GM15510 (cell line): ENCODE data around the gene NFE2L2.

ENCODE experiments used
- POLR2A ChIP-seq: IDR thresholded peaks from 3 replicates; pipeline ENCODE4 v1.6.1; 2011; ENCODE audit warnings: borderline replicate concordance; ENCODE audit not compliant: insufficient read length; ENCODE audit errors: extremely low read depth

Gene NFE2L2

DNA sequence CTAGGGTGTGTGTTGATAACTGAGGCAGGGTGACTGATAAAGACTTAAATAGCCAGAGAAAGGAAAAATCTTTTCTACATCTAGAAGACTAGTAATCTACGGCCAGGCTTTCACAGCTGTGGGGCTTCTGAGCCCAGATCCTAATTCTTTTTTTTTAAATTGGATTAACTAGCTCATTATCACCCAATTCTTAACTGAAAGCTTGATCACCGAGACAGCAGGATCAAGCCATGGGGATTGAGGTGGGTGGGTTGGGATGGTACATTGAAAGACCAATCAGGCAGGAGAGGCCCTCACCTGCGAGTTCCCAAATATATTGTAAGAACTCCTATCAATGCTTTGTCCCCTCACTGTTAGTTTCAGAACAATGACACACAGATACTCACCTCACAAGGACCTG is 20.0 kb upstream of the NFE2L2 start:
- no peak for TF ChIP-seq POLR2A

DNA sequence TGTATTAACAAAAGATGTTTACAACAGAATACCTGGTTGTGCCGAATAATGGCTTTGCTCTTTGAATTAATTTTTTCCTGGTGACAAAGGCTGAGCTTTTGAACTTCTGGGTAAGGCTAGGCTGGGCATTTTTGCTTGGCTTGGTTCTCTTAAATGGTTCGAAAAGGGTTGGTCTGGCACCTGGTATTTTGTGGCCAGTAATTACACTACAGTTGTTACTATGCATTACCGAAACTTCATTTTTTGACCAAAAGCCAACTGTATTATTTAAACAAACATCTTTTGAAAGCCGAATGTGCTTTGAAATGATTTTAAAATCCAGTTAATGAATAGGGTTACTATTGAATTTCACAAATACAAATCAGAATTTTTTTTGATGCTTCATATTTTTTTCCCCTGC is 19.4 kb upstream of the NFE2L2 start:
- TF ChIP-seq POLR2A, result no peak

DNA sequence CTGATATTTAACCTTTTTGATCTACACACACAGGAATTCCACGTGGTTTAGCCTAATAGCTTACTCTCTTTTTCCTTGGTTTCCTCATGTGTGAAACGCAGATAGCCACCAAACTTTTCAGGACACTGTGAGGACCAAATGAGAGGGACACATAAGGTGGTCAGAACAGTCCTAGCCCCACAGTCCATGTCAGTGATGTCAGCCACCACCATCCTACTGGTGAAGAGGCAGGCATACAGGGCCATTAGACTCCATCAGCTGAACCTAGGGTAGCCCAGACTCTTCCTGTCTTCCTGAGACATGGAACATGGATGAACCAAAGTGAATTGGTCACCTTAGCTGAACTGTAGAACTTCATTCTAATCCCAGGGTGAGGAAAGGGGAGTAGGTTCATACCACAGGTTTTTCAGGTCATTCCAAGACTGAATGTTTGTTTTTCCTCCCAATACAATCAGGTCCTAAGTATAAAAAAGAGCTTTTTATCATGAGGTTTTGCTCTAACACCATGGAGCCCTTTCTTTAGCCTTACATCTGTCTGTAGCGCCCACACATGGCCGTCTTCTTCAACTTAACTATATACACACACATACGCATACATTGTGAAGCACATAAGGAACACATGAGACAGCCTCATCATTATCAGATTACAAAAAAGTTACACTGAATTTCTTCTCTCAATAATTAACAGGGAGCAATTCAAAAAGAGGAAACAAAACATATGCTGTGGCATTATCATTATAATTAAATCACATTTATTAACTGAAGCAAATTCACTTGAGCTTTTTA is 18.5 kb upstream of the NFE2L2 start:
- TF ChIP-seq POLR2A, result no peak

DNA sequence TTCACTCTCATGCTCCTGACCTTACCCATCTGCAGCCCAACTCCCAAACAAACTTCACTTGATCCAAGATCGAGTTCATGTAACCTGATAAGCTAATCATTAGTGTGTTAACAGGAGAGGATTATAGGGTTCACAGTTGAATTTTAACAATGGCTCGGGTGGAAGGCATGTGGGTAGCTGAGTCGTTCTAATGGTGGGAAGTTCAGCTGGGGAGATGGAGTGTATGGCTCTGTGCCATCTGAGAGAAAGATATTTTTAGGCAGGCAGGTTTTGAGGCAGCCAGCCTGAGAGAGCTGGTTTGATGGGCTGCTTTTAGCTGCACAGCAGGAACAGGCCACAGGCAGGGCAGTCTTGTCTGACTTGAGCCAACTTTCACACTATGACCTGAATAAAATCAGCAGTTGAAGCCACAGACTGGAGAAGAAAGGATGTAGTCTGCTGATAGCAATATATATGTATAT is 17.7 kb upstream of the NFE2L2 start:
- TF ChIP-seq POLR2A, result no peak

DNA sequence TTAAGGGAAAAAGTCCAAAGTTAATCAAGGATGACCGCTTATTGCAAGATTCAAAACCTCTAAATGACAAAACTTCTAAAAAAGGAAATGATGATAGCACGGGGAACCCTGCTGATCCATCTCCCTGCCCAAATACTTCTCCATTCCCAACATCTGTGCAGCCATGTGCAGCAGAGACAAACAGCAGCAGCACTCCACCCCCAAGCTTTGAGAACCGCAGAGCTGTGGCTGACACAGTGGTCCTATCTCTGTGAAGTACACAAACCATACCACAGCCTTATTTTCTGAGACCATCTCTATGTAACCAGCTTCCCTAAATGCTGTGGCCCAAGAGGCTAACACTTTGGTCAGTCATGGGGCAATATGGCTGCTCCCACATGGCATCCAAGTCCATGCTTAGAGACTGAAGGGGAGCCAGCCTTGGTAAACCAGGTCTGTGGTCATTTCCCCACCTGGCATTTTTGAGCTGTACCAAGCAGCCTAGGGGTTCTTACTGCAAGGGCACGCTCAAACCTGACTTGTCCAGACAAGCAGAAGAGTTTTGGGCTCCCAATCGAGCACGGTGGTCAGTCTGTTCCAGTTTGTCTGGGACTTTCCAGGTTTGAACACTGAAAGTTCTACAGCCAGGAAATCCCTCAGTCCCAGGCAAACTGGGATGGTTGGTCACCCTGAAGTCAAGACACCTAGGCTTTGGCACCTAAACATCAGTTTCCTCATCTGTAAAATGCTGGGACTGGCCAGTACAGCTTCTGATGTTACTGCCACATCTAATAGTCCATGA is 17.1 kb upstream of the NFE2L2 start:
- TF ChIP-seq POLR2A, result no peak

DNA sequence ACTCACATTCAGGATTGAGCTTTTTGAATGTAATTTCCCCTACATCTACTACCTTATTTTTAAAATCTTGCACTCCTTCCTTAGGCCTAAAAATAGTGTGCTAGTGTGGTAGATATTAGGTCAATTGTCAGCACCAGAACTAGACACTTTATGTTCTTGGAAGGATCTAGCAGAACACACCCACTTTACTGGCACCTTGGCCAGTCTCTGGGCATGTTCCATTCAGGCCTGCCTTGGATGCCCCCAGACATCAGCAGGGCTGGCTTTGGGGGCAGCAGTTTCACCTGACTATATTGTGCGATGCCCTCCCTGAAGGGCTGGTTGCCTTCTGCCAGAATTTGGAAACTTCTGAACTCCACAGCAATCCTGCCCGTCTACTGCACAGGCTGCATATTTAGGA is 15.3 kb upstream of the NFE2L2 start:
- no peak for TF ChIP-seq POLR2A

DNA sequence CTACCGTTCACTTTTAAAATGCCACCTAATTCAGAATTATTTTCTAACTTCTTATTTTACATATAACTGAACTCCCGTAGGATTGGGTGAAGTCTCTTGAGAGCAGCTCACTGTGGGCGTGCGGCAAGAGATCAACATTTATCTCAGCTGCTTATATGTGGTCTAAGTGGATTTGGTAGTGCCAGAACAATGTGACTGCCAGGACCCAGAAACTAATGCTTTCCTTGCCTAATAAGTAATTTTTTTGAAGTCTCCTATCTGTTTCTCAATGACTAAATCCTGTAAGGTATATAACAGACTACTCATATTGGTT is 11.2 kb upstream of the NFE2L2 start:
- no peak for TF ChIP-seq POLR2A

DNA sequence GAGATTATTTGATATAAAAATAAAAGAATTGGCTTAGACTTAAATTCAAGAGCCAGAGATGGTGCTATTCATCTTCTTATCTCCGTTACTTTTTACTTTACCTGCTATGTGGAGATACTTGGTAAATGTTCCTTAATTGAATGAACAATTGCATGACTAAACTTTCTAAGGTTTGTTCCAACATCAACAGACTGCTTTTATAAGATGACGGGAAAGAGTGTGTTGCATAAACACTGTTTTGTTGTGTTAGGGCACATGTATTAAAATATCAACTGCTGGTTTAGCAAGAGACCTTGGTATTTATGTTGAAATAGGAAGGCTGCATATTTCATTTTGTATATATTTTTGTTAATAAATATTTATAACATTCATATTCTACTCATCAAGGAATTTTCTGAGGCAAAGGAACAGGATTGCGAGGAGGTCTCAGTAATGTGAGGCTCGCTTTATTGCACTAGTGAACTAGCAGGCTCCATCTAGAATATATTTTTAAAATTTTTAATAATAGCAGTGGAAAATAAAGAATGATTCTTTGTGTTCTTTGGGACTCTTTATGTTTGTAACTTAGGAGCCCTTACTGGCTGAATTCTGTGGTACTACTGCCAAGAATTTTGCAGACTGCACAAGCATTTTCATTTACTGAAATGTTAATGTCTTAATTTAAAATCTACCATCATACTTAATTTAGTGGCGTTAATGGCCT is 10.7 kb upstream of the NFE2L2 start:
- TF ChIP-seq POLR2A, result no peak

DNA sequence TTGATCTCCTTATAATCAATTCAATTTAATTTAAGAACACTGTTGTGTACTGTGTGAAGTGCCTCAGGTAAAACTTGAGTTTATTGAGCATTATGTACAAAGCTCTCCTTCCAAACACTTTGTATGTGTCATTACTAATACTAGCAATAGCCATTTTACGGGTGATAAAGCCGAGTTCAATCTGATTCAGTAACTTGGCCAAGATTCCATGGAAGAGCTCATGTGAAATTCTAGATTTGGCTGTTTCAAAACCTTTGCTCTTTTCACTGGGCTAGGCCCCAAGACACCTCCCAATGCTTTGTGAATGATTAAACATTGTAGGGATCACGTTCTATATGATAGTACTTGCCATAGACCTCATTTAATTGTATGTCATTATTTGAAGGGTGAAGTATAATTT is 8.9 kb upstream of the NFE2L2 start:
- TF ChIP-seq POLR2A, result no peak

DNA sequence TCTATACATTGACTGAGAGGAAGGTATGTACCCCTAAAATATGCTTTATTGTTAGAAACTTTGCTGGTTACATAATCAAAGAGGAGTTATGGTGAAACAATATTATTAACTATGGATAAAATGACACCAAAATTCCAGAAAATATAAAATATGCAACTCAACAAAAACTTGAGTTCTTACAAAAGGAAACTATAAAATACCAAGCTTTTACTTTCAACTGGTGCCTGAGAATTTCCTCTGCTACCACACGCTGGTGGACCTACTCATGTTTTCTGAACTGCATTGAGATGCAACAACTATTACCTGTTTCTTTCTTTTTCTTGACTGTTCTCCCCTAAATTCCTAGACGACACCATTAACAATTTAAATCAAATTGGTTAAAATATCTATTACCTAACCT is 8.2 kb upstream of the NFE2L2 start:
- TF ChIP-seq POLR2A, result no peak

DNA sequence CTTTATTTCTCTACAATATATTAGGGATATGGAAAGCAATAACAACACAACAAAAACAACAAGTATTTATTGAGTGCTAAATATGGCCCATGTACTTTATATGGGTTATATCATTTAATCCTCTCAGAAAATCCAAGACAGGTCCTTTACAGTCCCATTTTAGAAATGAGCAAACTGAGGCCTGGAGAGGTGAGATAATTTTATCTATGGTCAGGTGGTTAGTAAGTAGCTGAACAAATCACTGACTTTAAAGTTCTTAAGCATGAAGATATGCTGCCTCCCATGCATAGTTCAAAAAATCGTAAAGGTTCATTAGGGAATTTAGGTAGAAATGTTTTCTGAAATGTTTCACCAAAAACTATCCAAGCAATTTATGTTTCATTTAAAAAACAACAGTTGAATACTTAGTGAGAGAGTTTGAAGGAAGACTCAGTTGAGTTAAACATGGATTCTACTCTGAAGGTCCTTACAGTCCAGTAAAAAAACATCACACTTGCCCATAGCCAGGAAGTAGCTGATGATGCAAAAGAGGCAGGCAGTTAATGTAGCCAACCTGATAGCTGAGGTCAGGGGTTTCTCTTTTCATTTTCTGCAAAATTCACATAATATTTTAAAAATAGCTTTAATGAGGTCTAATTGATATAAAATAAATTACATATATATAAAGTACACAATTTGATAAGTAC is 7.6 kb upstream of the NFE2L2 start:
- no peak for TF ChIP-seq POLR2A

DNA sequence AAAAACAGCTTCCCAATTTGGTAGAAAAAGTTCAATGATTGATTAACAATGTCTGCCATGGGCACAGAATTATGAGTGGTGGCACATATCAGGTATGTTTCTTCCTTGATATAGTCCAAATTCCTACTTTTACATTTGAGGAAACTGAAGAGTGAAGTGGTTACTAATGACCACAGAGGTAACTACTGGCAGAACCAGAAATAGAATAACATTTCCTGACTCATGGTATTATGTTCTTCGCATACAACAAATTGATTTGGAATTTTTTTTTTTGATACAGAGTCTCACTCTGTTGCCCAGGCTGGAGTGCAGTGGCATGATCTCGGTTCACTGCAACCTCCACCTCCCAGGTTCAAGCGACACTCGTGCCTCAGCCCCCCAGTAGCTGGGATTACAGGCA is 6.0 kb upstream of the NFE2L2 start:
- no peak for TF ChIP-seq POLR2A

DNA sequence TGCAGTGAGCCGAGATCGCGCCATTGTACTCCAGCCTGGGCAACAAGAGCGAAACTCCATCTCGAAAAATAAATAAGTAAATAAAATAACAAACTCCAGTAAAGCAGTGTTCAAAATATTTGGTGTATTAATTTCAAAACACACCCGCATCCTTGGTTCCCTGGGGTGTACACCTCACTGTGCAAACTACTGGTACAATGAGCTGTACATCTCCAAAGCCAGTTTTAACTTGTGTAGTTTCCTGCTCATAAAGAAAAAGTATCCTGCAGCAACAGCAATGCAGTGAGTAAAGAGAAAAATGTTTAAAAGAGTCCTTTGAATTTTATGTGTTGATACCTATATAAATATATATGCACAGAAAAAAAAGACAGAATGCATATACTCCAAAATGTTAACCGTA is 4.4 kb upstream of the NFE2L2 start:
- TF ChIP-seq POLR2A, result no peak

DNA sequence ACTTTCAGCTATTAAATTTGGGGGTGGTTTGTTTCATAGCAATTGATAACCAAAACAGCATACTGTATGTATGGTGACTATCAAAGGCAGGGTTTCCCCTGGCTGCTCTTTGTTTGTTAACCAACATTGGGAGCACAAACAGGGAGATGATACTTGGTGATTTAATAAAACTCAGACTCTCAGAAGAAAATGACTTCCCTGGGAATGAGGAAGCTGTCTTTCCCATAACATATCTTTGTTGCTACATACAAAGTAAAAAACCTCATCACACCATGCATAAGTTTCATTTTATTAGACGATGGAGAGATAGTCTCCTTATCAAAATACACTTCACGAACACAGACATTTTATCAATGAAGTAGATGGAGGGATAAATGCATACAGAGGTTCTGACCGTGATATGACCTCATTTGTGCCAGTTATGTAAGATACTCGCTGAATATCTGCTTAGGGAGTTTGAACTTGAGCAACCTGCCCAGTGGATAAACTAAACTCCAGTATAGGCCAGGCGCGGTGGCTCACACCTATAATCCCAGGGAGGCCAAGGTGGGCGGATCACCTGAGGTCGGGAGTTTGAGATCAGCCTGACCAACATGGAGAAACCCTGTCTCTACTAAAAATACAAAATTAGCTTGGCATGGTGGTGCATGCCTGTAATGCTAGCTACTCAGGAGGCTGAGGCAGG is 3.8 kb upstream of the NFE2L2 start:
- no peak for TF ChIP-seq POLR2A
